GM12878 (cell line): ENCODE measurements around the gene MARVELD1. TPM values are rescaled to one million over a fixed set of nuclear protein-coding genes. Genes with fewer than 3 reads are reported as not detected.

Source experiments
- ATAC-seq: fragments of 200-7000 bp; cut with Tn5 transposase; 3 replicates; pipeline ENCODE4 v1.9.1; 2020; ENCODE audit warnings: mild to moderate bottlenecking, moderate library complexity
- BruUV-seq: library from RNA; stranded (reverse); fragments of 400-500 nt; replicated peaks from 2 replicates; lab custom pipeline; 2021; lab: Mats Ljungman, UMichigan
- CTCF ChIA-PET: fragments of 300-600 bp; sonication (Branson Sonifier 250); formaldehyde crosslinking; extraction: SDS; loops from one replicate; lab custom pipeline; 2021; ENCODE audit warnings: inconsistent platforms; lab: Yijun Ruan, JAX
- POLR2A ChIA-PET: fragments of 350-600 bp; formaldehyde crosslinking; extraction: SDS; loops from one replicate; lab custom pipeline; 2021; ENCODE audit warnings: inconsistent platforms; lab: Charles Lee
- RAD21 ChIA-PET: fragments of 300-600 bp; sonication (Branson Sonifier 250); formaldehyde crosslinking; loops from one replicate; lab custom pipeline; 2023; ENCODE audit warnings: antibody characterized with exemption; ENCODE audit not compliant: unreplicated experiment; lab: Charles Lee
- SMC1A ChIA-PET: fragments of 300-600 bp; sonication (Branson Sonifier 250); formaldehyde crosslinking; loops from one replicate; lab custom pipeline; 2023; ENCODE audit not compliant: unreplicated experiment, uncharacterized antibody; lab: Charles Lee
- DNase-seq: peaks from one replicate; pipeline ENCODE4 v3.0.0-alpha.2; 2011; ENCODE audit warnings: low read depth, low spot score
- FAIRE-seq: peaks from 3 replicates; lab custom pipeline; 2011; peaks lifted over from hg19 to GRCh38; lab: Jason Lieb, UNC
- H2AFZ ChIP-seq: 2 replicates; pipeline ENCODE4 v1.6.0; 2011; ENCODE audit warnings: low read depth, low read length, control low read depth; ENCODE audit not compliant: control insufficient read depth
- H3K27ac ChIP-seq: 2 replicates; pipeline ENCODE4 v1.5.1; 2011; ENCODE audit warnings: control low read depth; ENCODE audit not compliant: control insufficient read depth, insufficient read depth
- H3K27me3 ChIP-seq, 2 experiments: replicated peaks in 1 of 2; 2 replicates each; pipeline versions ENCODE4 v1.6.0 to v1.6.1; 2011; ENCODE audit warnings: low read length in 1 of 2; ENCODE audit not compliant: control insufficient read depth in 2 of 2, insufficient read depth in 2 of 2
- H3K36me3 ChIP-seq, 2 experiments: 2 replicates each; pipeline ENCODE4 v1.5.1; 2011; ENCODE audit warnings: low read length in 1 of 2; ENCODE audit not compliant: control insufficient read depth in 2 of 2, insufficient read depth in 2 of 2
- H3K4me1 ChIP-seq: 2 replicates; pipeline ENCODE4 v1.6.1; 2011; ENCODE audit warnings: mild to moderate bottlenecking, low read length, moderate library complexity, mixed read lengths; ENCODE audit not compliant: control insufficient read depth, insufficient read depth
- H3K4me2 ChIP-seq: 2 replicates; pipeline ENCODE4 v1.6.0; 2011; ENCODE audit warnings: control low read depth; ENCODE audit not compliant: control insufficient read depth, insufficient read depth
- H3K4me3 ChIP-seq: fragments of 200-600 bp; sonication (generic); 2 replicates; pipeline ENCODE4 v1.5.1; 2016
- H3K79me2 ChIP-seq: 2 replicates; pipeline ENCODE4 v1.6.0; 2011; ENCODE audit warnings: low read length; ENCODE audit not compliant: control insufficient read depth, insufficient read depth
- H3K9ac ChIP-seq: 2 replicates; pipeline ENCODE4 v1.8.0; 2011; ENCODE audit warnings: low read length, control low read depth, mixed read lengths; ENCODE audit not compliant: control insufficient read depth, insufficient read depth
- H3K9me3 ChIP-seq: replicated peaks from 3 replicates; pipeline ENCODE4 v1.5.1; 2011; ENCODE audit warnings: mild to moderate bottlenecking, low read length; ENCODE audit not compliant: control insufficient read depth, insufficient read depth
- H4K20me1 ChIP-seq: 2 replicates; pipeline ENCODE4 v1.6.0; 2011; ENCODE audit not compliant: control insufficient read depth, insufficient read depth
- BCL3 ChIP-seq: IDR thresholded peaks from 2 replicates; pipeline ENCODE4 v1.6.1; 2011; ENCODE audit warnings: borderline replicate concordance, low read depth, mild to moderate bottlenecking, moderate library complexity, low read length; ENCODE audit not compliant: insufficient read depth, poor library complexity, severe bottlenecking
- CHD1 ChIP-seq: IDR thresholded peaks from 2 replicates; pipeline ENCODE4 v1.6.1; 2012; ENCODE audit warnings: low read depth, low read length, improper control_type of control experiment
- CHD4 ChIP-seq: fragments of 200-600 bp; sonication (generic); IDR thresholded peaks from 2 replicates; pipeline ENCODE4 v1.6.1; 2016; ENCODE audit warnings: mild to moderate bottlenecking
- CREM ChIP-seq: IDR thresholded peaks from 2 replicates; pipeline ENCODE4 v1.6.1; 2014; ENCODE audit warnings: antibody characterized with exemption, low read depth
- HSF1 ChIP-seq: fragments of 150-350 bp; IDR thresholded peaks from 2 replicates; pipeline ENCODE4 v1.6.1; 2014; ENCODE audit warnings: mild to moderate bottlenecking, low read depth, low read length
- NFXL1 ChIP-seq: fragments of 450-650 bp; IDR thresholded peaks from 2 replicates; pipeline ENCODE4 v1.6.1; 2017; ENCODE audit warnings: antibody characterized with exemption, mild to moderate bottlenecking, borderline replicate concordance
- POLR2AphosphoS2 ChIP-seq: IDR thresholded peaks from 2 replicates; pipeline ENCODE4 v1.6.1; 2011; ENCODE audit warnings: low read depth, mild to moderate bottlenecking, low read length, improper control_type of control experiment, moderate library complexity
- SRF ChIP-seq, 2 experiments: IDR thresholded peaks; 2 replicates each; pipeline ENCODE4 v1.6.1; 2011; ENCODE audit warnings: low read depth in 2 of 2, low read length in 2 of 2, mild to moderate bottlenecking in 1 of 2, moderate library complexity in 1 of 2
- WGBS: methylation state at CpG from one replicate; pipeline ENCODE4 v1.1.6; 2016; ENCODE audit warnings: low lambda C conversion rate; ENCODE audit not compliant: insufficient replicate concordance, insufficient coverage; ENCODE audit errors: missing lambda C conversion rate; 5-methylcytosine and 5-hydroxymethylcytosine counted together
- in situ Hi-C: fragments of 300-500 bp; cut with MboI; formaldehyde crosslinking; loops from 9 replicates; pipeline ENCODE4 v1.14.3; 2018; ENCODE audit warnings: mixed read lengths
- intact Hi-C: fragments of 100-400 bp; cut with micrococcal nuclease; formaldehyde crosslinking; loops from one replicate; pipeline ENCODE4 v1.14.2; 2022; ENCODE audit not compliant: unreplicated experiment
- polyA plus RNA-seq, 11 experiments: library from polyadenylated mRNA; depleted of rRNA in 4 of 11; unstranded in 6 of 11; stranded (reverse) in 5 of 11; fragments of >200 nt; fragmentation: Nextera tagmentation in 4 of 11; fragmentation: Illumina TruSeq in 1 of 11; extraction: Ambion mirVana in 4 of 11; extraction: Trizol in 1 of 11; gene quantifications; 1 replicate in 1 of 11; 2 replicates in 10 of 11; pipeline versions ENCODE4 v1.2.1 to v1.2.3, GENCODE V29; 2011 to 2016; ENCODE audit warnings: inconsistent platforms in 2 of 11, missing spikeins in 2 of 11, low read depth in 1 of 11
- total RNA-seq, 4 experiments: library from RNA; depleted of rRNA in 3 of 4; stranded (reverse); fragments of >200 nt in 3 of 4; fragmentation: Illumina TruSeq in 1 of 4; extraction: Trizol in 1 of 4; gene quantifications; 2 replicates each; pipeline versions ENCODE4 v1.2.1 to v1.2.3, GENCODE V29; 2013 to 2021

Gene MARVELD1
- total and polyA plus RNA-seq, 10 of the 15 experiments (the other 5 are each of a cell fraction or from before 2014, with no cell fraction given), result 0.54 to 8.4 (median 3.2) TPM

GRCh38 chr10:97667463-97667862 is 46.1 kb upstream of the MARVELD1 start:
- FAIRE-seq (no peak), DNase-seq (no peak), ATAC-seq (no peak)
- Histone ChIP-seq H3K27me3 (no peaks in the 10 kb centered on the region), H3K9ac (no peak overlapping the region), H3K4me2 (no peak overlapping the region), H3K27ac (no peak overlapping the region), H3K4me3 (no peak overlapping the region), H4K20me1 (no peaks in the 10 kb centered on the region), H3K4me1 (no peaks in the 10 kb centered on the region), H3K36me3 (peaks cover 2 to 8% of the 10 kb centered on the region in 2 experiments), H2AFZ (no peak overlapping the region), H3K9me3 (no peaks in the 10 kb centered on the region), H3K79me2 (no peaks in the 10 kb centered on the region)
- POLR2A ChIA-PET, result no interaction called here
- in situ Hi-C loops, result no loop called here
- 86% methylated on average over 6 of the region's 6 CpGs for WGBS
- TF ChIP-seq POLR2AphosphoS2 (no peak), CREM (no peak), BCL3 (no peak), CHD4 (no peak), CHD1 (no peak), SRF (IDR thresholded peaks at IDR 0.05; ENCODE audit: low read depth in 2 of 2, low read length in 2 of 2) (no peak), HSF1 (no peak), NFXL1 (no peak)
- SMC1A ChIA-PET, result no interaction called here
- CTCF ChIA-PET, result interaction anchor here (1.5 kb wide), 1 partner anchor 16 kb away, joined by 4 read pairs; no protein-coding TSS in a partner anchor
- no TSS peak for BruUV-seq
- RAD21 ChIA-PET, result no interaction called here
- intact Hi-C loops, result no loop called here
